Esophagus muscularis mucosa (tissue), 4 donors: ENCODE measurements around the gene FPR3. TPM values are rescaled to one million over a fixed set of nuclear protein-coding genes. Genes with fewer than 3 reads are reported as not detected.

Experiments used
- DNase-seq: peaks from one replicate; pipeline ENCODE4 v3.0.0-alpha.2; 2017; ENCODE audit errors: extremely low spot score
- H3K27ac ChIP-seq, 4 donors: fragments of 200-600 bp; sonication (generic); replicated peaks in 1 of 4; 1 replicate in 3 of 4; 2 replicates in 1 of 4; pipeline ENCODE4 v1.5.1; 2016 to 2019; ENCODE audit warnings: mild to moderate bottlenecking in 1 of 4
- H3K27me3 ChIP-seq, 4 donors: fragments of 200-600 bp; sonication (generic); one replicate each; pipeline versions ENCODE4 v1.5.1 to v1.6.0; 2016 to 2019
- H3K36me3 ChIP-seq, 4 donors: fragments of 200-600 bp; sonication (generic); one replicate each; pipeline ENCODE4 v1.5.1; 2016 to 2019
- H3K4me1 ChIP-seq, 4 donors: fragments of 200-600 bp; sonication (generic); one replicate each; pipeline ENCODE4 v1.5.1; 2016 to 2019
- H3K4me3 ChIP-seq, 4 donors: fragments of 200-600 bp; sonication (generic); 1 replicate in 2 of 4; 2 replicates in 2 of 4; pipeline ENCODE4 v1.5.1; 2016 to 2019; ENCODE audit warnings: mild to moderate bottlenecking in 4 of 4, moderate library complexity in 1 of 4
- H3K9me3 ChIP-seq, 4 donors: fragments of 200-600 bp; sonication (generic); 1 replicate in 3 of 4; 2 replicates in 1 of 4; pipeline ENCODE4 v1.5.1; 2016 to 2019
- EP300 ChIP-seq: sonication (generic); formaldehyde crosslinking; IDR thresholded peaks from one replicate; pipeline ENCODE4 v1.6.1; 2017; ENCODE audit warnings: antibody characterized with exemption
- POLR2A ChIP-seq: fragments of 450-650 bp; IDR thresholded peaks from one replicate; pipeline ENCODE4 v1.6.1; 2017; ENCODE audit warnings: antibody characterized with exemption, moderate library complexity, mild to moderate bottlenecking, low read depth
- POLR2AphosphoS5 ChIP-seq, 2 donors: sonication (generic); formaldehyde crosslinking; IDR thresholded peaks; one replicate each; pipeline ENCODE4 v1.6.1; 2017; ENCODE audit warnings: antibody characterized with exemption in 2 of 2
- WGBS: methylation state at CpG from one replicate; pipeline ENCODE4 v1.1.5; 2018; 5-methylcytosine and 5-hydroxymethylcytosine counted together
- intact Hi-C: fragments of 100-400 bp; cut with DNase I; formaldehyde crosslinking; loops from one replicate; pipeline ENCODE4 v1.15.1; 2023
- total RNA-seq, 4 donors: library from RNA; depleted of rRNA; stranded (reverse); fragments of >200 nt; gene quantifications; one replicate each; pipeline versions ENCODE4 v1.1.0 to v1.2.1, GENCODE V29; 2016
- TF ChIP-seq, protein P1 (sequence below), 3 experiments: fragments of 200-600 bp in 2 of 3; fragments of 450-650 bp in 1 of 3; sonication (generic) in 2 of 3; IDR thresholded peaks; one replicate each; pipeline ENCODE4 v1.5.1; 2017 to 2019; ENCODE audit warnings: antibody characterized with exemption in 3 of 3, mild to moderate bottlenecking in 2 of 3, moderate library complexity in 1 of 3

The FPR3 gene
- total RNA-seq, 4 donors from 2014 or later, result 4.0 to 9.9 (median 6.8) TPM

DNA sequence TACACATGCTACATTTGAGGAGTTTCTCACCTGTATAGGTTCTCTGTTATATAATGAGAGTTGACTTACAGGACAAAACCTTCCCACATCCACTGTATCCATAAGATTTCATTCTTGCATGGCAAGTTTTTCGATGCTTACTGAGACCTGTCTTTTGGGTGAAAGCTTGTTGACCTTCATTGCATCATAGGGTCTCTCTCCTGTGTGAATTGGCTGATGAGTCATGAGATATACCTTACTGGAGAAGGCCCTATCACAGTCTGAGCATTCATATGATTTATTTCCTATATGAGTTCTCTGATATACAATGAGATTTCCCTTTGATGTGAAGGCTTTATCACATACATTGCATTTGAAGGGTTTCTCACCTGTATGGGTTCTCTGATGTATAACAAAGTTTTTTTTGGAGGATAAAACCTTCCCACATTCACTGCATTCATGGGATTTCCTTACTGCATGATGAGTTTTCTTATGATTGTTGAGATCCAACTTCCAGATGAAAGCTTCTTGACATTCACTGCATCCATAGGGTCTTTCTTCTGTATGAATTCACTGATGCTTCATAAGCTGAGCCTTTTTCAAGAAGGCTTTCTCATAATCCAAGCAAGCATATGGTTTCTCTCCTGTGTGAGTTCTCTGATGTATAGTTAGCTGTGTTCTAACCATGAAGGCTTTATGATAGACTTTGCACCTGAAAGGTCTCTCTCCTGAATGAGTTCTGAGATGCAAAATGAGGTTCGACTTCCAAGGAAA lies 67.1 kb downstream of the FPR3 start:
- intact Hi-C loops, result no loop called here
- DNase-seq, result no peak
- H3K4me1 ChIP-seq, result no peaks in the 10 kb centered on the region
- H3K27ac ChIP-seq, result no peak overlapping the region
- TF ChIP-seq, protein P1, sequence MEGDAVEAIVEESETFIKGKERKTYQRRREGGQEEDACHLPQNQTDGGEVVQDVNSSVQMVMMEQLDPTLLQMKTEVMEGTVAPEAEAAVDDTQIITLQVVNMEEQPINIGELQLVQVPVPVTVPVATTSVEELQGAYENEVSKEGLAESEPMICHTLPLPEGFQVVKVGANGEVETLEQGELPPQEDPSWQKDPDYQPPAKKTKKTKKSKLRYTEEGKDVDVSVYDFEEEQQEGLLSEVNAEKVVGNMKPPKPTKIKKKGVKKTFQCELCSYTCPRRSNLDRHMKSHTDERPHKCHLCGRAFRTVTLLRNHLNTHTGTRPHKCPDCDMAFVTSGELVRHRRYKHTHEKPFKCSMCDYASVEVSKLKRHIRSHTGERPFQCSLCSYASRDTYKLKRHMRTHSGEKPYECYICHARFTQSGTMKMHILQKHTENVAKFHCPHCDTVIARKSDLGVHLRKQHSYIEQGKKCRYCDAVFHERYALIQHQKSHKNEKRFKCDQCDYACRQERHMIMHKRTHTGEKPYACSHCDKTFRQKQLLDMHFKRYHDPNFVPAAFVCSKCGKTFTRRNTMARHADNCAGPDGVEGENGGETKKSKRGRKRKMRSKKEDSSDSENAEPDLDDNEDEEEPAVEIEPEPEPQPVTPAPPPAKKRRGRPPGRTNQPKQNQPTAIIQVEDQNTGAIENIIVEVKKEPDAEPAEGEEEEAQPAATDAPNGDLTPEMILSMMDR (IDR thresholded peaks at IDR 0.05), result no peak
- TF ChIP-seq POLR2AphosphoS5 (IDR thresholded peaks at IDR 0.05) (no peak), POLR2A (no peak), EP300 (no peak)
- peaks cover 25 to 100% (median 97%) of the 10 kb centered on the region in 4 donors for H3K9me3 ChIP-seq
- H3K4me3 ChIP-seq, result no peak overlapping the region
- peaks cover 0 to 22% (median 11%) of the 10 kb centered on the region in 4 donors for H3K36me3 ChIP-seq
- H3K27me3 ChIP-seq, result no peaks in the 10 kb centered on the region
- 98% methylated on average over 2 of the region's 2 CpGs for WGBS

DNA sequence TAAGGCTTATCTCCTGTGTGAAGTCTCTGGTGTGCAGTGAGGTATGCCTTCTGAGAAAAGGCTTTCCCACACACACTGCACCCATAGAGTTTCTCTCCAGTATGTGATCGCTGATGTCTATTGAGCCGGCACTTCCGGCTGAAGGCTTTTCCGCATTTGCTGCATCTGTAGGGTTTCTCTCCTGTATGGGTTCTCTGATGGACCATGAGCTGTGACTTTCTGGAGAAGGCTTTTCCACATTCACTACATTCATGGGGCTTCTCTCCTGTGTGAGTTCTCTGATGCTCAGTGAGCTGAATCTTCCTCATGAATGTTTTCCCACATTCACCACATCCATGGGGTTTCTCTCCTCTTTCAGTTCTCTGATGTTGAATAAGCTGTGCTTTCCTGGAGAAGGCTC lies 78.1 kb downstream of the FPR3 start:
- peaks cover 50 to 62% (median 58%) of the 10 kb centered on the region in 4 donors for H3K36me3 ChIP-seq
- no peak for TF ChIP-seq EP300
- no peak for TF ChIP-seq POLR2AphosphoS5 (IDR thresholded peaks at IDR 0.05)
- TF ChIP-seq, protein P1 (IDR thresholded peaks at IDR 0.05), result no peak
- no peak for TF ChIP-seq POLR2A
- peaks cover 8 to 66% (median 54%) of the 10 kb centered on the region in 4 donors for H3K9me3 ChIP-seq
- H3K4me3 ChIP-seq, result no peak overlapping the region
- H3K27me3 ChIP-seq, result no peaks in the 10 kb centered on the region
- no peaks in the 10 kb centered on the region for H3K4me1 ChIP-seq
- WGBS, result 100% methylated on average over 4 of the region's 4 CpGs
- no peak for DNase-seq
- intact Hi-C loops, result no loop called here
- no peak overlapping the region for H3K27ac ChIP-seq

Other genes with a start within 250 kb of the FPR3 start
- gene ZNF175, start 223.9 kb upstream of the FPR3 start, total RNA-seq, result 1 to 10 TPM; 3.6 to 5.8 (median 4.9) TPM
- gene SIGLEC5, start 164.8 kb upstream of the FPR3 start, total RNA-seq, result 1 to 10 TPM in 2 of 4 donors, under 1 TPM in 2; 0.52 to 2.0 (median 1.00) TPM
- gene SIGLEC14, start 148.3 kb upstream of the FPR3 start, total RNA-seq, result 1 to 10 TPM in 3 of 4 donors, not detected in 1; 2.5 to 9.9 (median 5.0) TPM
- gene SPACA6, start 101.8 kb upstream of the FPR3 start, total RNA-seq, result 10 to 100 TPM; 11.8 to 37.8 (median 17.4) TPM
- 10 to 100 TPM in 1 of 4 donors, 1 to 10 TPM in 1, under 1 TPM in 2; under 0.01 to 28.8 (median 1.3) TPM for gene HAS1, start 71.2 kb upstream of the FPR3 start, total RNA-seq
- gene FPR1, start 43.3 kb upstream of the FPR3 start, total RNA-seq, result 10 to 100 TPM in 2 of 4 donors, 1 to 10 TPM in 2; 3.7 to 38.9 (median 7.7) TPM
- 1 to 10 TPM in 2 of 4 donors, under 1 TPM in 1, not detected in 1; 0.29 to 9.1 (median 1.5) TPM for gene FPR2, start 34.0 kb upstream of the FPR3 start, total RNA-seq
- gene ZNF577, start 92.8 kb downstream of the FPR3 start, total RNA-seq, result 10 to 100 TPM in 3 of 4 donors, 1 to 10 TPM in 1; 8.4 to 29.1 (median 11.5) TPM
- gene ZNF649, start 109.9 kb downstream of the FPR3 start, total RNA-seq, result 10 to 100 TPM in 3 of 4 donors, 1 to 10 TPM in 1; 9.1 to 15.0 (median 13.6) TPM
- 1 to 10 TPM; 4.2 to 8.3 (median 5.5) TPM for gene ZNF613, start 132.3 kb downstream of the FPR3 start, total RNA-seq
- 10 to 100 TPM in 3 of 4 donors, 1 to 10 TPM in 1; 9.2 to 14.6 (median 12.7) TPM for gene ZNF350, start 191.7 kb downstream of the FPR3 start, total RNA-seq
- gene ZNF615, start 213.1 kb downstream of the FPR3 start, total RNA-seq, result 10 to 100 TPM; 13.4 to 17.6 (median 15.2) TPM
- gene ZNF614, start 233.2 kb downstream of the FPR3 start, total RNA-seq, result 10 to 100 TPM in 1 of 4 donors, 1 to 10 TPM in 3; 5.8 to 10.3 (median 7.7) TPM